ENCODE data around the gene NRN1L.
A peak's percentile ranks its signal among the peaks of the same experiment; 100 is the strongest.
"Not testable (repeated sequence)": the region's sequence is repeated elsewhere in the genome, so short reads cannot be mapped to it uniquely, and the experiment has no call there.

NRN1L gene

DNA sequence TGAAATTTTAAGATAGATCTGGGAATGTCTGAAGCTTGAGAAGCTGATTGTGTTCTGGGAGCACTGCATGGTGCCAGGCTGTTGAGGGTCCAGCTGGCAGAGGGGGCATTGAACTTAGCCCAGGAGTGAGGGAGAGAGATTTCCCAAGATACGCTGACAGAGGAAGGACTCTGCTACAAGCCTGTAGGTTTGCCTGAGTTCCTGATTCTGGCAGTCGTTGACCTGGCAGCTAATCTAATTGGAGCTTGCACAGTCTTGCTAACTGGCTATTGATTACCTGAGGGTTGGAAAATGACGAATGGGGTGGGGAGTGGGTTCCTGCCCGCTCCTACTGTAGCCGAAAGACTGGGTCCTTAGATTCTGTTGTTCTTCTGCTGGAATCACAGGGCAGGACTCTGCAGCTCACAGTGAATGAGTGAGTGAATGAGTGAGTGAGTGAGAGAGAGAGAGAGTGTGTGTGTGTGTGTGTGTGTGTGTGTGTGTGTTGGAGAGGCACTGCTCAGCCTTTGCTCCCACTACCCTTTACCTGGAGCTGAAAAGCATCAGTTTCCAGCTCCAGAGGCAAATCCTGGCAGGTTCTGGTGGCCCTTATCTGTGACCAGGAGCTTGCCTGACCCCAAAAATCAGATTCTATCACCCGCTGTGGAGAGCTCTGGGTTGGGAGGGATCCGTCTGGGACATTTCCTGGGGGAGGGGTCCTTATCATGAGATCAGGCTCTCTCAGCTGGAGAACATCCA is 30.2 kb downstream of the NRN1L start:
- Histone ChIP-seq H3K4me3 (ENCODE audit: severe bottlenecking) (no peak overlapping the region), H3K4me1 (ENCODE audit: insufficient read depth, poor library complexity, severe bottlenecking) (peaks cover 6% of the 10 kb centered on the region), H3K9me3 (ENCODE audit: severe bottlenecking) (no peaks in the 10 kb centered on the region), H3K27me3 (ENCODE audit: insufficient read depth, poor library complexity, severe bottlenecking) (no peaks in the 10 kb centered on the region), H3K36me3 (ENCODE audit: low read depth) (peaks cover 14% of the 10 kb centered on the region; the same call in 1 of the 2 replicates), H3K27ac (ENCODE audit: poor library complexity, severe bottlenecking) (no peak overlapping the region)
- DNase-seq (ENCODE audit: low spot score) (no peak), ATAC-seq (ENCODE audit: low read depth) (no peak)
- no peak for TF ChIP-seq CTCF (IDR thresholded peaks at IDR 0.05; ENCODE audit: poor library complexity, severe bottlenecking)

DNA sequence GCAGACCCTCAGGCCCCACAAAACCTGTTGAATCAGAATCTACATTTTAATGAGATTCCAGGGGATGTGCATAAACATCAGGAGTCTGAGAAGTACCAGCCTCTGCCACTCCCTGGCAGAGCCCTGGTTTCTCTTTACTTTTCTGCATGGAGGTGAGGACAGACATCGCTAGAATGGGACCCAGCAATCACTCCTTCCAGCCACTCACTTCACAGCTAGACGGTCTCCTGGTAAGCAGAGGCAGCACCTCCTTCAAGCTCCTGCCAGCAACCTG is 30.7 kb downstream of the NRN1L start:
- peaks cover 11% of the 10 kb centered on the region; the same call in 1 of the 2 replicates for H3K36me3 ChIP-seq (ENCODE audit: low read depth)
- not testable (repeated sequence) for ATAC-seq (ENCODE audit: low read depth); DNase-seq (ENCODE audit: low spot score); H3K4me1 ChIP-seq (ENCODE audit: insufficient read depth, poor library complexity, severe bottlenecking); H3K27ac ChIP-seq (ENCODE audit: poor library complexity, severe bottlenecking); H3K4me3 ChIP-seq (ENCODE audit: severe bottlenecking); H3K27me3 ChIP-seq (ENCODE audit: insufficient read depth, poor library complexity, severe bottlenecking); H3K9me3 ChIP-seq (ENCODE audit: severe bottlenecking)

GRCh38 chr16:67915831-67916723 is 31.4 kb downstream of the NRN1L start:
- peaks cover 6% of the 10 kb centered on the region; the same call in 1 of the 2 replicates for H3K36me3 ChIP-seq (ENCODE audit: low read depth)
- no peak overlapping the region for H3K4me3 ChIP-seq (ENCODE audit: severe bottlenecking)
- no peaks in the 10 kb centered on the region for H3K9me3 ChIP-seq (ENCODE audit: severe bottlenecking)
- H3K4me1 ChIP-seq (ENCODE audit: insufficient read depth, poor library complexity, severe bottlenecking) = peaks cover 6% of the 10 kb centered on the region
- TF ChIP-seq CTCF (IDR thresholded peaks at IDR 0.05; ENCODE audit: poor library complexity, severe bottlenecking) = no peak
- ATAC-seq (ENCODE audit: low read depth) = no peak
- no peaks in the 10 kb centered on the region for H3K27me3 ChIP-seq (ENCODE audit: insufficient read depth, poor library complexity, severe bottlenecking)
- DNase-seq (ENCODE audit: low spot score) = no peak
- H3K27ac ChIP-seq (ENCODE audit: poor library complexity, severe bottlenecking) = no peak overlapping the region

DNA sequence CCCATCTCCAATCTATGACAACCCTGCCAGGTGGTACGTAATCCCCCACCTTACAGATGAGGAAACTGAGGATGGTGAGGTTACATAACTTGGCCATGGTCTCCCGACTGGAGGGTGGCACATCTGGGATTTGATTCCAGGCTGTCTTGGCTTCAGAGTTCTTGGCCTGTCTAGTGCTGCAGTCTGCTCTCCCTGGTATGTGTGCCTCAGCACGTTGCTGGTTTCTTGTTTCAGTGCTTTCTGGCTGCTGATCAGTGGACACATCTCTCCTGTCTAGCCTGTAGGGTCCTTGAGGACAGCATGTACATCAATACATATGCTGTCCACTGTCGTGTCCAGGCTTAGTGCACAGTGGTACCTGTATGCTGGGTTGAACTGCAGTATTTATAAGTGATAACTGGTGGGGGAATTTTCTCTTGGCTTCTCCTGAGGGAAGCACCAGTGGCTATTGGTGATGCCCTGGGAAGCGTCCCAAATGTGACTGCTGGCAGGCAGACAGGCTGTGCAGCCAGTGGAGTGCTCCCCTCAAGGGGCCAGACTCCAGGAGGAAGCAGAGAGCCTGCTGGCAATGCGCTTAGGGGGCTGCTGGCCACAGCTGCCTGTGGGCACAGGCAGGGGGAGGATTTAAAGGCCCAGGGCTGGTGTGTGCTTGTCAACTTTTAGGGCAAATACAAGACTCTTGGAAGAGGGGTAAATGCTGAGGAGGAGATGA is 32.6 kb downstream of the NRN1L start:
- Histone ChIP-seq H3K36me3 (ENCODE audit: low read depth) (peaks cover 3% of the 10 kb centered on the region; the same call in 1 of the 2 replicates), H3K9me3 (ENCODE audit: severe bottlenecking) (no peaks in the 10 kb centered on the region), H3K27ac (ENCODE audit: poor library complexity, severe bottlenecking) (peak overlapping the region; percentile 33), H3K4me1 (ENCODE audit: insufficient read depth, poor library complexity, severe bottlenecking) (peaks cover 6% of the 10 kb centered on the region), H3K4me3 (ENCODE audit: severe bottlenecking) (no peak overlapping the region), H3K27me3 (ENCODE audit: insufficient read depth, poor library complexity, severe bottlenecking) (no peaks in the 10 kb centered on the region)
- DNase-seq (ENCODE audit: low spot score) (no peak), ATAC-seq (ENCODE audit: low read depth) (no peak; the same call in 1 of the 3 replicates)
- TF ChIP-seq CTCF (IDR thresholded peaks at IDR 0.05; ENCODE audit: poor library complexity, severe bottlenecking) = no peak

GRCh38 chr16:67917852-67918236 is 33.2 kb downstream of the NRN1L start:
- Histone ChIP-seq H3K36me3 (ENCODE audit: low read depth) (no peaks in the 10 kb centered on the region), H3K4me3 (ENCODE audit: severe bottlenecking) (no peak overlapping the region), H3K4me1 (ENCODE audit: insufficient read depth, poor library complexity, severe bottlenecking) (peaks cover 6% of the 10 kb centered on the region), H3K27ac (ENCODE audit: poor library complexity, severe bottlenecking) (peak overlapping the region; percentile 33), H3K27me3 (ENCODE audit: insufficient read depth, poor library complexity, severe bottlenecking) (no peaks in the 10 kb centered on the region), H3K9me3 (ENCODE audit: severe bottlenecking) (no peaks in the 10 kb centered on the region)
- peak; percentile 96 for ATAC-seq (ENCODE audit: low read depth)
- DNase-seq (ENCODE audit: low spot score) = no peak
- no peak for TF ChIP-seq CTCF (IDR thresholded peaks at IDR 0.05; ENCODE audit: poor library complexity, severe bottlenecking)
